K562 (cell line): ENCODE measurements around the gene CYB5D1. TPM values are rescaled to one million over a fixed set of nuclear protein-coding genes. Genes with fewer than 3 reads are reported as not detected.

Experiments
- CBX1 ChIP-seq: sonication (generic); IDR thresholded peaks from 2 replicates; pipeline ENCODE4 v1.6.1; 2016; ENCODE audit warnings: antibody characterized with exemption, low read depth, mild to moderate bottlenecking
- CBX8 ChIP-seq: fragments of 200-600 bp; sonication (generic); IDR thresholded peaks from 2 replicates; pipeline ENCODE4 v1.6.1; 2012; ENCODE audit warnings: borderline replicate concordance, mixed run types, low read depth, mild to moderate bottlenecking, moderate library complexity, mixed read lengths, low read length, control low read depth, inconsistent platforms; ENCODE audit not compliant: poor library complexity, severe bottlenecking; ENCODE audit errors: extremely low read depth
- CTCFL ChIP-seq: IDR thresholded peaks from 2 replicates; pipeline ENCODE4 v1.6.1; 2011; ENCODE audit warnings: borderline replicate concordance, low read depth, mild to moderate bottlenecking, moderate library complexity, low read length; ENCODE audit not compliant: insufficient read depth, poor library complexity, severe bottlenecking
- ETV1 ChIP-seq: fragments of 450-650 bp; conservative IDR thresholded peaks from 2 replicates; pipeline ENCODE4 v1.6.1; 2016; ENCODE audit warnings: missing genetic modification characterization, control low read depth, low read depth, missing compliant biosample characterization
- FIP1L1 ChIP-seq: fragments of 200-400 bp; formaldehyde crosslinking; IDR thresholded peaks from 2 replicates; pipeline ENCODE4 v1.6.1; 2018; ENCODE audit warnings: mild to moderate bottlenecking, low read depth, low read length; ENCODE audit not compliant: poor library complexity, severe bottlenecking
- FOSL1 ChIP-seq: fragments of 200-800 bp; sonication (Bioruptor generic); conservative IDR thresholded peaks from 2 replicates; pipeline ENCODE4 v1.6.1; 2016; ENCODE audit warnings: missing genetic modification characterization, missing compliant biosample characterization
- GMEB1 ChIP-seq: fragments of 250-450 bp; sonication (Bioruptor Pico); IDR thresholded peaks from 2 replicates; pipeline ENCODE4 v1.4.0; 2020; ENCODE audit warnings: mild to moderate bottlenecking
- HDAC1 ChIP-seq, 2 experiments: fragments of 450-650 bp; IDR thresholded peaks; 2 replicates each; pipeline ENCODE4 v1.6.1; 2016 to 2017; ENCODE audit warnings: inconsistent platforms in 1 of 2, mild to moderate bottlenecking in 1 of 2, moderate library complexity in 1 of 2
- KLF1 ChIP-seq: fragments of 450-650 bp; IDR thresholded peaks from 2 replicates; pipeline ENCODE4 v1.6.1; 2016; ENCODE audit warnings: missing genetic modification characterization, missing compliant biosample characterization
- NFIC ChIP-seq: fragments of 450-650 bp; IDR thresholded peaks from 2 replicates; pipeline ENCODE4 v1.6.1; 2017; ENCODE audit warnings: mild to moderate bottlenecking, inconsistent platforms
- RNF219 ChIP-seq: fragments of 250-450 bp; sonication (Bioruptor Pico); IDR thresholded peaks from 2 replicates; pipeline ENCODE4 v1.5.0; 2022; ENCODE audit warnings: mild to moderate bottlenecking
- TEAD2 ChIP-seq: fragments of 450-650 bp; IDR thresholded peaks from 2 replicates; pipeline ENCODE4 v1.6.1; 2016; ENCODE audit warnings: missing genetic modification characterization, control low read depth, missing compliant biosample characterization
- ZNF140 ChIP-seq: fragments of 250-450 bp; sonication (Bioruptor Pico); IDR thresholded peaks from 2 replicates; pipeline ENCODE4 v1.8.0; 2021; ENCODE audit warnings: moderate library complexity, mild to moderate bottlenecking, inconsistent platforms
- ZNF217 ChIP-seq: sonication (generic); formaldehyde crosslinking; IDR thresholded peaks from 2 replicates; pipeline ENCODE4 v1.8.0; 2022; ENCODE audit warnings: mild to moderate bottlenecking, missing genetic modification reagents
- ZNF79 ChIP-seq: fragments of 250-450 bp; sonication (Bioruptor Pico); IDR thresholded peaks from 2 replicates; pipeline ENCODE4 v1.4.0; 2020; ENCODE audit warnings: low read depth, mild to moderate bottlenecking, moderate library complexity
- polyA plus RNA-seq, 8 experiments: library from polyadenylated mRNA; depleted of rRNA in 4 of 8; stranded (reverse) in 5 of 8; unstranded in 3 of 8; fragments of >200 nt; fragmentation: Nextera tagmentation in 2 of 8; fragmentation: Illumina TruSeq in 1 of 8; extraction: Ambion mirVana in 2 of 8; extraction: Trizol in 1 of 8; gene quantifications; 2 replicates each; pipeline versions ENCODE4 v1.2.1 to v1.2.3, GENCODE V29; 2011 to 2014; ENCODE audit warnings: inconsistent platforms in 1 of 8, missing spikeins in 1 of 8
- total RNA-seq, 7 experiments: library from RNA; depleted of rRNA in 6 of 7; stranded (reverse); fragments of >200 nt in 6 of 7; fragmentation: Illumina TruSeq in 2 of 7; extraction: Trizol in 2 of 7; gene quantifications; 2 replicates each; pipeline versions ENCODE4 v1.2.1 to v1.2.3, GENCODE V29; 2011 to 2021; ENCODE audit warnings: low replicate concordance in 1 of 7
- TF ChIP-seq, protein P1 (sequence below): fragments of 250-450 bp; sonication (Bioruptor Pico); IDR thresholded peaks from 2 replicates; pipeline ENCODE4 v1.5.1; 2021; ENCODE audit warnings: mild to moderate bottlenecking
- TF ChIP-seq, protein P2 (sequence below), 2 experiments: IDR thresholded peaks; 2 replicates each; pipeline ENCODE4 v1.6.1; 2011; ENCODE audit warnings: borderline replicate concordance in 1 of 2, control low read depth in 1 of 2, low read depth in 1 of 2, low read length in 1 of 2, mild to moderate bottlenecking in 1 of 2, mixed read lengths in 1 of 2, moderate library complexity in 1 of 2; ENCODE audit not compliant: insufficient read depth in 1 of 2, insufficient read length in 1 of 2, poor library complexity in 1 of 2, severe bottlenecking in 1 of 2; ENCODE audit errors: extremely low read depth in 1 of 2

CYB5D1 gene
- total and polyA plus RNA-seq, 9 of the 15 experiments (the other 6 are each of a cell fraction or from before 2014, with no cell fraction given) = 2.4 to 7.9 (median 5.7) TPM

DNA sequence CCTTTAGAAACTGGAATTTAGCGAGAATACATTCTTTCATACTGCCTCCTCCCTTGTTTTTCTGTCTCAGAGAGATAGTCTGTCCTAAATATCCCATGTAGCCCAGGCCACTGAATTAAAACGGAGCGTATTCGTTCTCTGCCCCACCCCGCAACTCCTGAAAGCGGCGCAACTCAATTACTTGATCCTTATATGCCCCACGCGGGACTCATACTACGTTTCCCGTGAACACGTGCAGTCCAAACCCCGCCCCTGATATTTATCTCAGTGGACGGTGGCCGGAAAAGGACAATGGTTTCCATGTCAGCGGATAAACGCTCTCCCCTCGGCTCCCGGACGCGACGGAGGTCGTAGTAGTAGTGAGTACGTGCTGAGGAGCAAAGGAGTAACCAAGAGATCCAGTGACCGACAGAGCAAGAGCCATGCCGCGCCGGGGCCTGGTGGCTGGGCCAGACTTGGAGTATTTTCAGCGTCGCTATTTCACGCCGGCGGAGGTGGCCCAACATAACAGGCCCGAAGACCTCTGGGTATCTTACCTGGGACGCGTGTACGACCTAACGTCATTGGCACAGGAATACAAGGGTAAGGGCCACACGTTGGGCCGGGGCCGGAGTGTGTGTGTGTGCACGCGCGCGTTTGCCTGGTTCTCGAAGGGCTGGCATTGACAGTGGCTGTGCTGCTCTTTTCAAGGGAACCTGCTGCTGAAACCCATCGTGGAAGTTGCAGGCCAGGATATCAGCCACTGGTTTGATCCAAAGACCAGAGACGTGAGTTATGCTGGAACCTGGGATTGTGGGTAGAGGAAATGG is at the start of gene CYB5D1 (continued):
- no peak for TF ChIP-seq CTCFL
- no peak for TF ChIP-seq ZNF140 (CRISPR knock-in tag)
- TF ChIP-seq KLF1 (tag) = no peak
- no peak for TF ChIP-seq RNF219 (CRISPR knock-in tag)
- no peak; a peak in 2 of 4 replicates for TF ChIP-seq HDAC1 (IDR thresholded peaks at IDR 0.05)
- TF ChIP-seq, protein P1, sequence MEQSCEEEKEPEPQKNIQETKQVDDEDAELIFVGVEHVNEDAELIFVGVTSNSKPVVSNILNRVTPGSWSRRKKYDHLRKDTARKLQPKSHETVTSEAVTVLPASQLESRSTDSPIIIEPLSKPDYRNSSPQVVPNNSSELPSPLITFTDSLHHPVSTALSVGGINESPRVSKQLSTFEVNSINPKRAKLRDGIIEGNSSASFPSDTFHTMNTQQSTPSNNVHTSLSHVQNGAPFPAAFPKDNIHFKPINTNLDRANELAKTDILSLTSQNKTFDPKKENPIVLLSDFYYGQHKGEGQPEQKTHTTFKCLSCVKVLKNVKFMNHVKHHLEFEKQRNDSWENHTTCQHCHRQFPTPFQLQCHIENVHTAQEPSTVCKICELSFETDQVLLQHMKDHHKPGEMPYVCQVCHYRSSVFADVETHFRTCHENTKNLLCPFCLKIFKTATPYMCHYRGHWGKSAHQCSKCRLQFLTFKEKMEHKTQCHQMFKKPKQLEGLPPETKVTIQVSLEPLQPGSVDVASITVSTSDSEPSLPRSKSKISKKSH (CRISPR knock-in tag) = no peak
- TF ChIP-seq FIP1L1 = no peak
- TF ChIP-seq CBX8 = no peak
- no peak for TF ChIP-seq CBX1
- TF ChIP-seq ETV1 (tag) = no peak; the same call in 1 of the 2 replicates
- TF ChIP-seq ZNF79 (CRISPR knock-in tag) = no peak
- no peak for TF ChIP-seq FOSL1 (tag)
- no peak for TF ChIP-seq NFIC
- TF ChIP-seq, protein P2, sequence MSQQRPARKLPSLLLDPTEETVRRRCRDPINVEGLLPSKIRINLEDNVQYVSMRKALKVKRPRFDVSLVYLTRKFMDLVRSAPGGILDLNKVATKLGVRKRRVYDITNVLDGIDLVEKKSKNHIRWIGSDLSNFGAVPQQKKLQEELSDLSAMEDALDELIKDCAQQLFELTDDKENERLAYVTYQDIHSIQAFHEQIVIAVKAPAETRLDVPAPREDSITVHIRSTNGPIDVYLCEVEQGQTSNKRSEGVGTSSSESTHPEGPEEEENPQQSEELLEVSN (IDR thresholded peaks at IDR 0.05; ENCODE audit: borderline replicate concordance in 1 of 2, extremely low read depth in 1 of 2, insufficient read depth in 1 of 2, insufficient read length in 1 of 2, low read depth in 1 of 2, low read length in 1 of 2, poor library complexity in 1 of 2, severe bottlenecking in 1 of 2) = peak; percentile 30 to 53
- TF ChIP-seq TEAD2 (tag) = no peak
- TF ChIP-seq ZNF217 = no peak
- TF ChIP-seq GMEB1 (CRISPR knock-in tag) = no peak
